Vagina (tissue), 2 donors: ENCODE measurements around the gene SOCS3. TPM values are rescaled to one million over a fixed set of nuclear protein-coding genes. Genes with fewer than 3 reads are reported as not detected.
A peak's percentile ranks its signal among the peaks of the same experiment; 100 is the strongest.

Experiments
- DNase-seq, 2 donors: peaks; one replicate each; pipeline ENCODE4 v3.0.0-alpha.2; 2017; ENCODE audit errors: extremely low spot score in 2 of 2
- H3K27ac ChIP-seq: fragments of 200-600 bp; sonication (generic); one replicate; pipeline ENCODE4 v1.5.1; 2019
- H3K27me3 ChIP-seq: fragments of 200-600 bp; sonication (generic); one replicate; pipeline ENCODE4 v1.5.1; 2019
- H3K36me3 ChIP-seq, 2 donors: fragments of 200-600 bp; sonication (generic); one replicate each; pipeline ENCODE4 v1.5.1; 2017 to 2019
- H3K4me1 ChIP-seq: fragments of 200-600 bp; sonication (generic); one replicate; pipeline ENCODE4 v1.5.1; 2019
- H3K4me3 ChIP-seq, 2 donors: fragments of 200-600 bp; sonication (generic); 1 replicate in 1 of 2; 2 replicates in 1 of 2; pipeline ENCODE4 v1.5.1; 2016 to 2019
- H3K9me3 ChIP-seq: fragments of 200-600 bp; sonication (generic); one replicate; pipeline ENCODE4 v1.5.1; 2019
- POLR2A ChIP-seq, 2 donors: fragments of 450-650 bp; IDR thresholded peaks; one replicate each; pipeline ENCODE4 v1.6.1; 2017; ENCODE audit warnings: antibody characterized with exemption in 2 of 2, mild to moderate bottlenecking in 2 of 2, moderate library complexity in 2 of 2
- POLR2AphosphoS5 ChIP-seq, 2 donors: sonication (generic); formaldehyde crosslinking; IDR thresholded peaks; one replicate each; pipeline ENCODE4 v1.9.0; 2017; ENCODE audit warnings: antibody characterized with exemption in 2 of 2, mild to moderate bottlenecking in 2 of 2, low read depth in 1 of 2; ENCODE audit not compliant: insufficient read depth in 1 of 2
- intact Hi-C: fragments of 100-400 bp; cut with DNase I; formaldehyde crosslinking; loops from one replicate; pipeline ENCODE4 v1.15.1; 2023
- total RNA-seq: library from RNA; depleted of rRNA; stranded (reverse); fragments of >200 nt; gene quantifications from one replicate; pipeline ENCODE4 v1.2.3, GENCODE V29; 2016
- TF ChIP-seq, protein P1 (sequence below), 3 experiments: fragments of 450-650 bp in 2 of 3; fragments of 200-600 bp in 1 of 3; sonication (generic) in 1 of 3; IDR thresholded peaks; one replicate each; pipeline ENCODE4 v1.5.1; 2017 to 2019; ENCODE audit warnings: antibody characterized with exemption in 3 of 3, mild to moderate bottlenecking in 2 of 3, moderate library complexity in 2 of 3

SOCS3 gene
- total RNA-seq, 1 donor from 2014 or later = 173 TPM

DNA sequence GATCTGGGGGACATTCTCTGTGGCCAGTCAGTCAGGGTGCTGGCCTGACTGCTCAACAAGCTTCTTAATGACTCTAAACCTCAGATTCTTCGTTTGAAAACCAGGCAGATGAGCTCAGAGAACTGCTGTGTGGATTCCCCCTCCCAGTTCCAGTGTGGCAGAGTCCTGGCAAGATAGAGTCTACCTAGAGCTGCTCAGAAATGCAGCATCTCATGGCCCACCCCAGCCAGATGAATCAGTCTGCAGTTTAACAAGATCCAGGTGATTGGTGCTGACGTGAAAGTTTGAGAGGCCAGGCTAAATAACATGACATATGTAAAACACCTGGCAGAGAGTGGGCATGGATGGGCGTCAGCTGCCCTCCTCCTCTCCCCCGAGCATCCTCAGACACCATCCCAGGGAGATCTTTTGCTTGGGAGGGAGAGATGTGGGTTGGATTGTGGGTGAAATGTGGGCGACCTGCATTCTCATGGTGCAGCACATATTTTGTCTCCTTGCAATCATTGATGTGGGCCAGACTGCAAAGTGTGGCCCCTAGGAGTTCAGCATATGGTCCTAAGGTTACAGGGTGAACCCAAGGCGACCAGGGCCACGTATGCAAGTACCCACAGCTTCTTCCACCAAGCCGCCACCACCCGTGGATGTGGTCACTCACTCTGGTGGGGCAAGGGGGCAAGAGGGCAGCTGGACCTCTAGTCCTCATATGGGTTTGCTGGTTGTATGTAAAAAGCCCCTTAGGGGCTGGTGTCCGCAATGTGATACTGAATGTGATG is 19.5 kb downstream of the SOCS3 start:
- TF ChIP-seq POLR2AphosphoS5 (IDR thresholded peaks at IDR 0.05; ENCODE audit: insufficient read depth in 1 of 2, low read depth in 1 of 2) (no peak), POLR2A (IDR thresholded peaks at IDR 0.05) (no peak)
- TF ChIP-seq, protein P1, sequence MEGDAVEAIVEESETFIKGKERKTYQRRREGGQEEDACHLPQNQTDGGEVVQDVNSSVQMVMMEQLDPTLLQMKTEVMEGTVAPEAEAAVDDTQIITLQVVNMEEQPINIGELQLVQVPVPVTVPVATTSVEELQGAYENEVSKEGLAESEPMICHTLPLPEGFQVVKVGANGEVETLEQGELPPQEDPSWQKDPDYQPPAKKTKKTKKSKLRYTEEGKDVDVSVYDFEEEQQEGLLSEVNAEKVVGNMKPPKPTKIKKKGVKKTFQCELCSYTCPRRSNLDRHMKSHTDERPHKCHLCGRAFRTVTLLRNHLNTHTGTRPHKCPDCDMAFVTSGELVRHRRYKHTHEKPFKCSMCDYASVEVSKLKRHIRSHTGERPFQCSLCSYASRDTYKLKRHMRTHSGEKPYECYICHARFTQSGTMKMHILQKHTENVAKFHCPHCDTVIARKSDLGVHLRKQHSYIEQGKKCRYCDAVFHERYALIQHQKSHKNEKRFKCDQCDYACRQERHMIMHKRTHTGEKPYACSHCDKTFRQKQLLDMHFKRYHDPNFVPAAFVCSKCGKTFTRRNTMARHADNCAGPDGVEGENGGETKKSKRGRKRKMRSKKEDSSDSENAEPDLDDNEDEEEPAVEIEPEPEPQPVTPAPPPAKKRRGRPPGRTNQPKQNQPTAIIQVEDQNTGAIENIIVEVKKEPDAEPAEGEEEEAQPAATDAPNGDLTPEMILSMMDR (IDR thresholded peaks at IDR 0.05) = no peak
- Histone ChIP-seq H3K4me1 (peaks cover 33% of the 10 kb centered on the region), H3K9me3 (no peaks in the 10 kb centered on the region), H3K27ac (peak overlapping the region; percentile 34), H3K27me3 (no peaks in the 10 kb centered on the region), H3K36me3 (no peaks in the 10 kb centered on the region), H3K4me3 (no peak overlapping the region)
- DNase-seq = no peak
- intact Hi-C loops = no loop called here

DNA sequence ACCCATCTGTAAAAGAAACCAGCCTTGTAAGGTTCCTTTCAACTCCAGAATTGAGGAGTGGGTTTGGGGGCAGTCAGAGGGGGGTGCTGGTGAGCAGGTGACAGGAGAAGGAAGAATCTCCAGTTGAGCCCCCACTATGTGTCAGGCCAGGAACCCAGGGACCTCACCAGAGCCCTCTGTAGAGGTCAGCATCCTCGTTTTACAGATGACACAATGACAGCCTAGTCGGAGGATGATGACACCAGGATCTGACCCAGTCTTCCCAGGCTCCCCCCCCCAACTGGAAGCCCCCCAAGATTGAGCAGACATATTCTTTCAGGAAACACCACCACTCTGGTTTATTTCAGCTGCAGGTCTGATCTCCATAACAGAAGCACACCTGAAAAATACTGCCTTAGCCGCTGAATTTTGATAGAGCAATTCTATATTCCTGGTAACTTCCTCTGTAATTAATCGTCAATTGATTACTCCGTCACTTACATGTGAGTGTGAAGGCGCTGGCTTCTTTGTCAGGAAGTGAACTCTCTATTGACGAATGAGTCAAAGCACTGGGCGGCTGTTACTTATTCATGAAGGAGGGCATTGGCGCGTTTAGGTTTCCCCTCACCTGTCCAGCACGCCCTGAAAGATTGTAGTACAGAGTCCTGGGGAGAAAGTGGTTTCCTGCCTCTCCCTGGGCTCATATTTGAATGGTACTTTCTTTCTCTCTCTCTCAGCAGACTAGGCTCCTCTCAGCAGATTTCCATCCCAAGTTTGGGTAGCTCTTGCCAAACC is 21.2 kb downstream of the SOCS3 start:
- intact Hi-C loops = no loop called here
- no peaks in the 10 kb centered on the region for H3K27me3 ChIP-seq
- TF ChIP-seq POLR2A (IDR thresholded peaks at IDR 0.05) (no peak), POLR2AphosphoS5 (IDR thresholded peaks at IDR 0.05; ENCODE audit: insufficient read depth in 1 of 2, low read depth in 1 of 2) (peak in 1 of 2 donors; percentile 59)
- TF ChIP-seq, protein P1 (IDR thresholded peaks at IDR 0.05) = no peak
- no peak overlapping the region for H3K4me3 ChIP-seq
- peaks cover 18% of the 10 kb centered on the region for H3K4me1 ChIP-seq
- no peak for DNase-seq
- H3K36me3 ChIP-seq = no peaks in the 10 kb centered on the region
- H3K27ac ChIP-seq = no peak overlapping the region
- no peaks in the 10 kb centered on the region for H3K9me3 ChIP-seq

DNA sequence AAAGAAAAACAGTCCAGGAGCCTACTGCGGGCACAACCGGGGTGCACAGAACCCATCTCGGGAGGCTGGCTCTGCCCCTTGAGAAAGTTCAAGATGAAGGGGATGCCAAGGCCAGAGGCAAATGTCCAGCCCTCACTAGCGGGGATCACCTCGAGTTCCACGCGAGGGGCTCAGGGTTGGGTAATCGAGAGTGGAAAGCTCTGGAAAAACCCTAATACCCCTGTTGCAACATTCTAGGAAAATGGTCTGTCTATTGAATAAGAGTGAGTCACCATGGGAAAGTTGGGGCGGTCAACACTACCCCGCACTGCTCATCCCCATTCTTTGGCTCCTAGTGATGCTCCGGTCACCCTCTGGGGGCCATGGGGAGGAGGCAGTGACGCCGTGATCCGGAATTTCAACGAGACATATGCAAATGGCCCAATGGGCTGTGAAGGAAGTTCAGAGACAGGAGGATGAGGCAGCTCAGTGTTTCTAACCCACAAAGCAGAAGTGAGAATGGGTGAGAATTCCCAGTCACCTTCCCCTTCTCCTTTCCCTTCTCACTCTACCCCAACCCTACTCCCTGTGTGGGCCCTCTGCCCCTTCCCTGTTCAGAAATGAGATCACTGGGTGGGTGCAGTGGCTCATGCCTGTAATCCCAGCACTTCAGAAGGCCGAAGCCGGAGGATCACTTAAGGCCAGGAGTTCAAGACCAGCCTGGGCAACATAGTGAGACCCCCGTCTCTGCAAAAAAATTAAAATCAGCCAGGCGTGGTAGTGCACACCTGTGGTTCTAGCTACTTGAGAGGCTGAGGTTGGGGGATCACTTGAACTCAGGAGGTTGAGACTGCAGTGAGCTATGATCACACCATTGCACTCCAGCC is 22.4 kb downstream of the SOCS3 start:
- TF ChIP-seq, protein P1 (IDR thresholded peaks at IDR 0.05) = no peak
- peak in 1 of 2 donors; percentile 33 for TF ChIP-seq POLR2AphosphoS5 (IDR thresholded peaks at IDR 0.05; ENCODE audit: insufficient read depth in 1 of 2, low read depth in 1 of 2)
- Histone ChIP-seq H3K4me1 (peaks cover 6% of the 10 kb centered on the region), H3K9me3 (no peaks in the 10 kb centered on the region), H3K27ac (no peak overlapping the region), H3K36me3 (no peaks in the 10 kb centered on the region), H3K27me3 (no peaks in the 10 kb centered on the region), H3K4me3 (no peak overlapping the region)
- intact Hi-C loops = no loop called here
- no peak for DNase-seq

DNA sequence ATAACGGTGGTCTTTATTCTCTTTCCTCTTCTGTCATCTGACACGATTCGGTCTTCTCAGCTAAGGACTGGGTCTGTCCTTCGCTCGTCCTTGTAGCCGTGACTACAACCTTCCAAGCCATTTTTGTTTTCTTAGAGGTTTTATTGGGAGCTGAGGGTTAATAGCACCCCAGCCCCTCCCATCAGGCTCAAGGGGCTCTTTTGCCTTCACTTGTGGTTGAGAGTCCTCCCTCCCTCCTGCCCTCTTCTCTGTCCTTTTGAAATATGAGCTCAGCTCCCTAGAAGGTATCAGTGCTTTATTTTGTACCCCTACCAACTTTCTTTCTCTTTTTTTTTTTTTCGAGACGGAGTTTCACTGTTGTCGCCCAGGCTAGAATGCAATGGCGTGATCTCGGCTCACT is 24.7 kb downstream of the SOCS3 start:
- Histone ChIP-seq H3K36me3 (no peaks in the 10 kb centered on the region), H3K9me3 (no peaks in the 10 kb centered on the region), H3K27me3 (no peaks in the 10 kb centered on the region), H3K27ac (no peak overlapping the region), H3K4me3 (no peak overlapping the region), H3K4me1 (peaks cover 5% of the 10 kb centered on the region)
- intact Hi-C loops = no loop called here
- no peak for DNase-seq
- no peak for TF ChIP-seq POLR2AphosphoS5 (IDR thresholded peaks at IDR 0.05; ENCODE audit: insufficient read depth in 1 of 2, low read depth in 1 of 2)
- TF ChIP-seq, protein P1 (IDR thresholded peaks at IDR 0.05) = no peak
- no peak for TF ChIP-seq POLR2A (IDR thresholded peaks at IDR 0.05)
